T-helper 1 cell treated with Interleukin-12 subunit alpha and Interleukin-12 subunit beta and Interleukin-4 antibody, amounts not matched to agents 30 μg/mL and 1 μg/mL, for 36 hours (primary cell): Measurements from ENCODE around the gene MGAT5.
A peak's percentile ranks its signal among the peaks of the same experiment; 100 is the strongest.

ENCODE experiments used
- H3K27ac Mint-ChIP-seq: one replicate; pipeline ENCODE4 v1.8.0; 2021; ENCODE audit warnings: mild to moderate bottlenecking, mixed read lengths
- H3K27me3 Mint-ChIP-seq: one replicate; pipeline ENCODE4 v1.8.0; 2021; ENCODE audit warnings: low read depth, mixed read lengths
- H3K36me3 Mint-ChIP-seq: one replicate; pipeline ENCODE4 v1.8.0; 2021; ENCODE audit warnings: low read depth, mixed read lengths
- H3K4me1 Mint-ChIP-seq: one replicate; pipeline ENCODE4 v1.8.0; 2021; ENCODE audit warnings: low read depth, mixed read lengths
- H3K4me3 Mint-ChIP-seq: one replicate; pipeline ENCODE4 v1.8.0; 2021; ENCODE audit warnings: mild to moderate bottlenecking, moderate library complexity, mixed read lengths
- H3K9me3 Mint-ChIP-seq: one replicate; pipeline ENCODE4 v1.8.0; 2021; ENCODE audit warnings: mixed read lengths

Gene MGAT5

GRCh38 chr2:134324430-134324829, 70.6 kb downstream of the MGAT5 start:
- Mint-ChIP-seq H3K27me3 (no peaks in the 10 kb centered on the region), H3K27ac (no peak overlapping the region), H3K36me3 (peaks cover 27% of the 10 kb centered on the region), H3K4me1 (peaks cover 68% of the 10 kb centered on the region), H3K4me3 (no peak overlapping the region), H3K9me3 (peaks cover 4% of the 10 kb centered on the region)

DNA sequence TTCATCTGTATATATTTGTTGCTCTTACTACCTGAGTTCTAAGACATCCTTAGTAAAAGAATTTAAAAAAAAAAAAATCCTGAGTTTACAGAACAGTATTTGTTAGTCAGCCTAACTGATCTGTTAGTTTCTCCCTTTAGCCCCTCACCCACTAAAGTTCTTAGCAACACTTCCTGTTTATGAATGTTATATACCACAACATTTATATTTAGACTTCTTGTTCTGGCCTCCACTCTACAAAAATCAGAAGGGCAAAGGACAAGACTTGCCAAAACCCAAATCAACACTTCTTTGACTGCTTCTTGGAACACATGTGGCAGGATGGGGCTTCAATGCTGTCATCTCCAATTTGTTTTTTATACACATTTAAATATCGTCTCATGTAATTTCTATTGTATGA, 71.1 kb downstream of the MGAT5 start:
- peaks cover 64% of the 10 kb centered on the region for H3K4me1 Mint-ChIP-seq
- H3K27me3 Mint-ChIP-seq = no peaks in the 10 kb centered on the region
- peaks cover 4% of the 10 kb centered on the region for H3K9me3 Mint-ChIP-seq
- peaks cover 23% of the 10 kb centered on the region for H3K36me3 Mint-ChIP-seq
- peak overlapping the region; percentile 60 for H3K27ac Mint-ChIP-seq
- no peak overlapping the region for H3K4me3 Mint-ChIP-seq

DNA sequence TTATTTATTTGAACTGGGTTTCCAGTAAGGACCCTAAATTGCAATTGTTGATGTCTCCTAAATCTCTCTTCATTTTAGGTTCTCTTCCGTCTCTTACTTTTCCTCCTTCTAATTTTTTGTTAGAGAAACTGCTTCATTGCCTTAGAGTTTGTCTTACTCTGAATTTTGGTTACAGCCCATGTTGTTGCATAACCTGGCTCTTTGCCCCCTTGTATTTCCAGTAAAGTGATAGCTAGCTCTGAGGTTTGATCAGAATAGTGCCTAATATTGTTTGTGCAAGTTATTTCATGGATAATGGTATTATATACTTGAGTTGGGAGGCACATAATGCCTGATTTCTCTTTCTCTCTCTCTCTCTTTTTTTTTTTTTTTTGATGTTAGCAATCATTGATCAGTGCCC, 71.8 kb downstream of the MGAT5 start:
- Mint-ChIP-seq H3K36me3 (peaks cover 24% of the 10 kb centered on the region), H3K27me3 (no peaks in the 10 kb centered on the region), H3K4me1 (peaks cover 58% of the 10 kb centered on the region), H3K4me3 (peak overlapping the region; percentile 8), H3K27ac (peak overlapping the region; percentile 5), H3K9me3 (peaks cover 4% of the 10 kb centered on the region)

DNA sequence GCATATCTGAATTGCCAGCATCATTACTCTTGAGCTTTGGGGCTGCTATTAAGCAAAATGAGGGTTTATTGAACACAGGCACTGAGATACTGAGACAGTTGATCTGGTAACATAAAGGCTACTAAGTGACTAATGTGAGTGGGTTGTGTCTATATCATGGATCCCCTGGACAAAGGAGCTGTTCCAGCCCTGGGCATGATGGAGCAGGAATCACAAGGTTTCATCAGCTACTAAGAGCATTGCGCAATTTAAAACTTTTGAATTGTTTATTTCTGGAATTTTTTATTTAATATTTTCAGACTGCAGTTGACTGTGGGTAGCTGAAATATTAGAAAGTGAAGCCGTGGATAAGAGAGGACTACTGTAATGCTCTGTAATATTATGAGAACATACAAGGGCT, 73.5 kb downstream of the MGAT5 start:
- no peak overlapping the region for H3K4me3 Mint-ChIP-seq
- H3K27ac Mint-ChIP-seq = no peak overlapping the region
- H3K36me3 Mint-ChIP-seq = peaks cover 25% of the 10 kb centered on the region
- peaks cover 12% of the 10 kb centered on the region for H3K9me3 Mint-ChIP-seq
- peaks cover 41% of the 10 kb centered on the region for H3K4me1 Mint-ChIP-seq
- no peaks in the 10 kb centered on the region for H3K27me3 Mint-ChIP-seq

DNA sequence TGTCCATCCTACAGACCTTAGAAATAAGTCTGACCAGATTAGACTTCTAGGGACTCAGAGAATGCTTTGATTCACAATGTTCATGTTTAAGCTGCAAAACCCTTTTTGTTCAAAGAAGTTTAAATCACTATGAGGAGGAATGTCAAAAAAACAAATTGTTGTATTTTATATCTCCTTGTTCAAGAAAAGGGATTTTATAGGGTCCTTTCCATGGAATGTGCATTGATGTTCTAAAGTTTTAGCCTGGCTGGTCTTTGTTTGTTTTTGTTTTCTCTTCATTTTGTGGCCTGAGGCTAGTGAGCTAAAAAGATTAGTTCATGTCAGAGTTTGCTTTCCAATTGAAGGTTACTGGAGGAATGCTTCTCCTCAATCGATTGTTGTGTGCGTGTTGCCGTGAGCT, 77.2 kb downstream of the MGAT5 start:
- Mint-ChIP-seq H3K4me1 (peaks cover 8% of the 10 kb centered on the region), H3K27ac (no peak overlapping the region), H3K4me3 (no peak overlapping the region), H3K9me3 (peaks cover 12% of the 10 kb centered on the region), H3K27me3 (no peaks in the 10 kb centered on the region), H3K36me3 (peaks cover 19% of the 10 kb centered on the region)

- no peaks in the 10 kb centered on the region for H3K27me3 Mint-ChIP-seq
- H3K27ac Mint-ChIP-seq = no peak overlapping the region
- peaks cover 8% of the 10 kb centered on the region for H3K9me3 Mint-ChIP-seq
- H3K4me3 Mint-ChIP-seq = no peak overlapping the region
- H3K36me3 Mint-ChIP-seq = peaks cover 14% of the 10 kb centered on the region
- H3K4me1 Mint-ChIP-seq = peaks cover 4% of the 10 kb centered on the region
Observed at GRCh38 chr2:134333646-134334189, 79.8 kb downstream of the MGAT5 start.

- no peak overlapping the region for H3K4me3 Mint-ChIP-seq
- peaks cover 8% of the 10 kb centered on the region for H3K9me3 Mint-ChIP-seq
- no peaks in the 10 kb centered on the region for H3K27me3 Mint-ChIP-seq
- H3K27ac Mint-ChIP-seq = no peak overlapping the region
- peaks cover 14% of the 10 kb centered on the region for H3K36me3 Mint-ChIP-seq
- H3K4me1 Mint-ChIP-seq = peaks cover 4% of the 10 kb centered on the region
Observed at GRCh38 chr2:134334542-134335353, 80.9 kb downstream of the MGAT5 start.

GRCh38 chr2:134335601-134336000, 81.7 kb downstream of the MGAT5 start:
- Mint-ChIP-seq H3K4me3 (no peak overlapping the region), H3K36me3 (peaks cover 13% of the 10 kb centered on the region), H3K9me3 (peaks cover 8% of the 10 kb centered on the region), H3K27me3 (no peaks in the 10 kb centered on the region), H3K27ac (no peak overlapping the region), H3K4me1 (peaks cover 4% of the 10 kb centered on the region)

- H3K4me3 Mint-ChIP-seq = no peak overlapping the region
Observed at GRCh38 chr2:134336352-134336751, 82.5 kb downstream of the MGAT5 start.

GRCh38 chr2:134336921-134337320, 83.0 kb downstream of the MGAT5 start:
- H3K9me3 Mint-ChIP-seq = no peaks in the 10 kb centered on the region
- peaks cover 4% of the 10 kb centered on the region for H3K4me1 Mint-ChIP-seq
- no peaks in the 10 kb centered on the region for H3K27me3 Mint-ChIP-seq
- no peak overlapping the region for H3K27ac Mint-ChIP-seq
- H3K36me3 Mint-ChIP-seq = peaks cover 7% of the 10 kb centered on the region
- H3K4me3 Mint-ChIP-seq = no peak overlapping the region

More at GRCh38 chr2:134336352-134336751, 82.5 kb downstream of the MGAT5 start:
- peaks cover 11% of the 10 kb centered on the region for H3K36me3 Mint-ChIP-seq
- H3K27me3 Mint-ChIP-seq = no peaks in the 10 kb centered on the region
- H3K4me1 Mint-ChIP-seq = peaks cover 4% of the 10 kb centered on the region
- peaks cover 5% of the 10 kb centered on the region for H3K9me3 Mint-ChIP-seq
- no peak overlapping the region for H3K27ac Mint-ChIP-seq

DNA sequence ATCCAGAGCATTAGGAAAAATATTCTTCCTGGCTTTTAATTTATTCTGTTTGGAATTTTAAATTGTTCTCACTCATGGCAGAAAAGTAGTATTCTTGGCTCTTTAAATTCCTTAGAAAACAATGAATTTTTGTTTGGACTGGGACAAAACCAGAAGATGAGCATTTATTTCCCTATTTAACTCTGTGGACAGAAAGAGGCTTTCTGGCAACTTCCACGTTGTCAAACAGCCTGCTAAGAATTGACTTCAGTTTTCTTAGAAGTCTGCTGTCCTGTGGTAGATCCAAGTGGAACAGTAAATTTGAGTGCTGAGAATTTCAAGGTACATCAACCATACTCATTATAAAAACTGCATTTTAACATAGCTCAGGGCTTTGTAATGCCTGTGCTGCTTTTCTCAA, 83.8 kb downstream of the MGAT5 start:
- Mint-ChIP-seq H3K27me3 (no peaks in the 10 kb centered on the region), H3K27ac (no peak overlapping the region), H3K4me3 (no peak overlapping the region), H3K9me3 (no peaks in the 10 kb centered on the region), H3K4me1 (peaks cover 4% of the 10 kb centered on the region), H3K36me3 (peaks cover 8% of the 10 kb centered on the region)

- Mint-ChIP-seq H3K4me3 (no peak overlapping the region), H3K27ac (no peak overlapping the region), H3K27me3 (no peaks in the 10 kb centered on the region), H3K9me3 (no peaks in the 10 kb centered on the region), H3K36me3 (peaks cover 12% of the 10 kb centered on the region), H3K4me1 (peaks cover 4% of the 10 kb centered on the region)
Observed at GRCh38 chr2:134338208-134338607, 84.3 kb downstream of the MGAT5 start.

DNA sequence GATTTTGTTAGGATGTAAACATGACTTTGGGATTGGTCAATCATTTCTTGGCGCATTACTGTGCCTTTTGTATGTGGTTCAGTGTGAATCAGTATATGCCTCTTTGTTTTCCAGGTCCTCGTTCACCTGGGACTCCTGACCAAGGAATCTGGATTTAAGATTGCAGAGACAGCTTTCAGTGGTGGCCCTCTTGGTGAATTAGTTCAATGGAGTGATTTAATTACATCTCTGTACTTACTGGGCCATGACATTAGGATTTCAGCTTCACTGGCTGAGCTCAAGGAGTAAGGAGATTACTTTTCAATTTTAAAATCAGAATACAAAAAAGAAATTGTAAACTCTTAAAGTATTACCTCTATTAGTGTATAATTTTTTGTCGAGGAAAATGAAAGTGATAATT, 87.6 kb downstream of the MGAT5 start:
- no peak overlapping the region for H3K4me3 Mint-ChIP-seq
- peaks cover 21% of the 10 kb centered on the region for H3K36me3 Mint-ChIP-seq
- peaks cover 2% of the 10 kb centered on the region for H3K4me1 Mint-ChIP-seq
- H3K27ac Mint-ChIP-seq = no peak overlapping the region
- H3K9me3 Mint-ChIP-seq = no peaks in the 10 kb centered on the region
- no peaks in the 10 kb centered on the region for H3K27me3 Mint-ChIP-seq

GRCh38 chr2:134344954-134345697, 91.3 kb downstream of the MGAT5 start:
- H3K27me3 Mint-ChIP-seq = no peaks in the 10 kb centered on the region
- no peaks in the 10 kb centered on the region for H3K9me3 Mint-ChIP-seq
- no peak overlapping the region for H3K4me3 Mint-ChIP-seq
- H3K4me1 Mint-ChIP-seq = no peaks in the 10 kb centered on the region
- peaks cover 22% of the 10 kb centered on the region for H3K36me3 Mint-ChIP-seq
- H3K27ac Mint-ChIP-seq = no peak overlapping the region

GRCh38 chr2:134346141-134346540, 92.3 kb downstream of the MGAT5 start:
- Mint-ChIP-seq H3K27ac (no peak overlapping the region), H3K4me3 (no peak overlapping the region), H3K9me3 (no peaks in the 10 kb centered on the region), H3K27me3 (no peaks in the 10 kb centered on the region), H3K4me1 (peaks cover 2% of the 10 kb centered on the region), H3K36me3 (peaks cover 30% of the 10 kb centered on the region)
